MM.1S (cell line): ENCODE measurements around the gene MYBPC2.

Source experiments
- EZH2 ChIP-seq: fragments of 300-600 bp; sonication (generic); optimal IDR thresholded peaks from 2 replicates; pipeline ENCODE3; 2017; ENCODE audit warnings: low read depth, mild to moderate bottlenecking, antibody characterized with exemption, low read length, mixed read lengths
- EZH2phosphoT487 ChIP-seq: fragments of 300-600 bp; sonication (generic); IDR thresholded peaks from 2 replicates; pipeline ENCODE4 v1.6.1; 2018; ENCODE audit warnings: antibody characterized with exemption, low read length
- TF ChIP-seq, protein P1 (sequence below): fragments of 300-600 bp; sonication (generic); IDR thresholded peaks from 2 replicates; pipeline ENCODE4 v1.5.1; 2016; ENCODE audit warnings: antibody characterized with exemption, low read length, mixed read lengths

DNA sequence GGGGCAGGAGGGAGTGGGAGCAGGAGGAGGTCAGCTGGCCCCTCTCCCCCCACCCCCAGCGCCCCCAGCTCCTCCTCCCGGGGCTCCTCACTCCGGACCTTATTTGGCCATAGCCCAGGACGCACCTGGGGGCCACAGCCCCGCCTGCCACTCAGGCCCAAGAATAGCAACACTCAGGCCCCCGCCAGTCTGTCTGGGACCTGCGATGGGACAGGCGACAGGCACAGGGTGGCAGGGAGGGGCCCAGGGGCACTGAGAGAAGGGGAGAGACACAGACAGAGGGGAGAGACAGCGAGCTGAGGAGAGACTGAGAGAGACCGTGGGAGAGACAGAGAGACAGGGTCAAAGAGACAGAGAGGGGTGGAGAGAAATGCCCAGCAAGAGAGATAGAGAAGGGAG, 68.1 kb downstream of the MYBPC2 start:
- no peak for TF ChIP-seq EZH2
- TF ChIP-seq, protein P1, sequence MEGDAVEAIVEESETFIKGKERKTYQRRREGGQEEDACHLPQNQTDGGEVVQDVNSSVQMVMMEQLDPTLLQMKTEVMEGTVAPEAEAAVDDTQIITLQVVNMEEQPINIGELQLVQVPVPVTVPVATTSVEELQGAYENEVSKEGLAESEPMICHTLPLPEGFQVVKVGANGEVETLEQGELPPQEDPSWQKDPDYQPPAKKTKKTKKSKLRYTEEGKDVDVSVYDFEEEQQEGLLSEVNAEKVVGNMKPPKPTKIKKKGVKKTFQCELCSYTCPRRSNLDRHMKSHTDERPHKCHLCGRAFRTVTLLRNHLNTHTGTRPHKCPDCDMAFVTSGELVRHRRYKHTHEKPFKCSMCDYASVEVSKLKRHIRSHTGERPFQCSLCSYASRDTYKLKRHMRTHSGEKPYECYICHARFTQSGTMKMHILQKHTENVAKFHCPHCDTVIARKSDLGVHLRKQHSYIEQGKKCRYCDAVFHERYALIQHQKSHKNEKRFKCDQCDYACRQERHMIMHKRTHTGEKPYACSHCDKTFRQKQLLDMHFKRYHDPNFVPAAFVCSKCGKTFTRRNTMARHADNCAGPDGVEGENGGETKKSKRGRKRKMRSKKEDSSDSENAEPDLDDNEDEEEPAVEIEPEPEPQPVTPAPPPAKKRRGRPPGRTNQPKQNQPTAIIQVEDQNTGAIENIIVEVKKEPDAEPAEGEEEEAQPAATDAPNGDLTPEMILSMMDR: no peak
- TF ChIP-seq EZH2phosphoT487: no peak
